ENCODE measurements around the gene CLCF1. TPM values are rescaled to one million over a fixed set of nuclear protein-coding genes. Genes with fewer than 3 reads are reported as not detected.

CLCF1 gene
- total and polyA plus RNA-seq, 2 donors from 2014 or later: 5.7 to 15.8 TPM

DNA sequence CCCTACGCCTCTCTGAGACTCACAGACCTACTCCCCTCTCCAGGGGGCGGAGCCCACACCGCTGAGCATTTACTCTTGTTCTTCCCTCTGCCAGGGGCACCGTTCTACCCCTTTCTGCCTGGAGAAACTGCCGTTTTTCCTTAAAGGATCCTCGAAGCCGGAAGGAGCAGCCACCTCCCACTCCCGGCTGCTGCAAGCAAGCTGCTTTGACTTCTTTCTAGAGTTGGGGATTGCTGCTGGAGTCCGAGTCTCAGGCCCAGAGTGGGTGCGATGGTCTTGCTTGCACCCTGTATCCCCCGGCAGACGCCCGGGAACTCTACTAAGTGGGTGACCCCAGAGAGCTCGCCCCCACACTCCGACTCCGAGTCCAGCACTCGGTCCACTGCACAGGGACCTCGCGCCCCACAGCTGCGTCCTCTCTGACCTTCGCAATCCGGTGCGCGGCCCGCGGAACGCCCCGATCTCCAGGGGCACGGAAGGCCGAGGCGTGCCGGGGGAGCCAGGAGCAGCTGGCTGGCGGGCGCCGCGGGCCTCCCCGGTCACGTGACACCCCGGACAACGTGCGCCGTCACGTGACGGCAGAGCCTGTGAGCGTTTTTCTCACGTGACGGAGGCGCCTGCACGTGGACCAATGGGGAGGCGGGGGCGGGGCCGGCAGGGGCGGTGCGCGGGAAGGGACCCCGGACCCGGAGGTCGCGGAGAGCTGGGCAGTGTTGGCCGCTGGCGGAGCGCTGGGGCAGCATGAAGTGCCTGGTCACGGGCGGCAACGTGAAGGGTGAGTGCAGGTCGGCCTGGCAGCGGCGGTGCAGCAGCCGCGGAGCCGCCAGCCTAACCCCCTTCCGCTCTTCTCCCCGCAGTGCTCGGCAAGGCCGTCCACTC lies 18.1 kb upstream of the CLCF1 start, which contains the start of gene RAD9A:
Gene RAD9A, plus strand, starts transcription at position 683 of the 879 bp plus-strand sequence. Its CDS starts 59 bp downstream, at position 742.
- DNase-seq (peak; percentile 95 to 99 (median 97)), FAIRE-seq (no peak)
- Histone ChIP-seq H3K9ac (ENCODE audit: low read length in 3 of 3) (peak within 1 kb of the TSS; percentile 21 to 86 (median 51)), H3K27me3 (ENCODE audit: control insufficient read depth, insufficient read depth, low read length) (no peaks in the 10 kb centered on the region), H3K4me3 (ENCODE audit: low read length in 3 of 3) (peak within 1 kb of the TSS; percentile 70 to 80 (median 75)), H3K36me3 (ENCODE audit: control insufficient read depth in 2 of 3, insufficient read depth in 3 of 3, low read length in 3 of 3) (no peaks in the 10 kb centered on the region), H3K27ac (ENCODE audit: low read depth in 2 of 2, low read length in 2 of 2) (peak within 1 kb of the TSS; percentile 71 to 78), H3K9me3 (ENCODE audit: control insufficient read depth in 2 of 3, insufficient read depth in 1 of 3, low read length in 3 of 3) (no peaks in the 10 kb centered on the region), H3K4me1 (ENCODE audit: control insufficient read depth in 2 of 3, insufficient read depth in 2 of 3, low read depth in 1 of 3, low read length in 3 of 3) (peaks cover 0 to 10% (median 4%) of the 10 kb centered on the region in 3 donors)
- intact Hi-C loops (cut with DNase I): no loop called here
- TF ChIP-seq, protein P1, sequence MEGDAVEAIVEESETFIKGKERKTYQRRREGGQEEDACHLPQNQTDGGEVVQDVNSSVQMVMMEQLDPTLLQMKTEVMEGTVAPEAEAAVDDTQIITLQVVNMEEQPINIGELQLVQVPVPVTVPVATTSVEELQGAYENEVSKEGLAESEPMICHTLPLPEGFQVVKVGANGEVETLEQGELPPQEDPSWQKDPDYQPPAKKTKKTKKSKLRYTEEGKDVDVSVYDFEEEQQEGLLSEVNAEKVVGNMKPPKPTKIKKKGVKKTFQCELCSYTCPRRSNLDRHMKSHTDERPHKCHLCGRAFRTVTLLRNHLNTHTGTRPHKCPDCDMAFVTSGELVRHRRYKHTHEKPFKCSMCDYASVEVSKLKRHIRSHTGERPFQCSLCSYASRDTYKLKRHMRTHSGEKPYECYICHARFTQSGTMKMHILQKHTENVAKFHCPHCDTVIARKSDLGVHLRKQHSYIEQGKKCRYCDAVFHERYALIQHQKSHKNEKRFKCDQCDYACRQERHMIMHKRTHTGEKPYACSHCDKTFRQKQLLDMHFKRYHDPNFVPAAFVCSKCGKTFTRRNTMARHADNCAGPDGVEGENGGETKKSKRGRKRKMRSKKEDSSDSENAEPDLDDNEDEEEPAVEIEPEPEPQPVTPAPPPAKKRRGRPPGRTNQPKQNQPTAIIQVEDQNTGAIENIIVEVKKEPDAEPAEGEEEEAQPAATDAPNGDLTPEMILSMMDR (IDR thresholded peaks at IDR 0.05; ENCODE audit: borderline replicate concordance, extremely low read depth, insufficient read depth): no peak

DNA sequence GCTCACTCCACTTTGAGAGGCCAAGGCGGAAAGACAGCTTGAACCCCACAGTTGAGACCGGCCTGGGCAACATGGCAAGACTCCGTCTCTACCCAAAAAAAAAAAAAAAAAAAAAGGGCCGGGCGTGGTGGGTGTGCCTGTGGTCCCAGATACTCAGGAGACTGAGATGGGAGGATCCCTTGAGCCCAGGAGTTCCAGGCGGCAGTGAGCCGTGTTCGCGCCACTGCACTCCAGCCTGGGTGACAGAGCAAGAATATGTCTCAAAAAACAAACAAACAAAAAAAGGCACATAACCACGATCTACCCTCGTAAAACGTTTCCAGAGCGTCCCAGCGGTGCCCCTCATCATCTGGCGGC lies 17.5 kb upstream of the CLCF1 start:
- Histone ChIP-seq H3K9ac (ENCODE audit: low read length in 3 of 3) (peak overlapping the region; percentile 21 to 86 (median 51)), H3K27me3 (ENCODE audit: control insufficient read depth, insufficient read depth, low read length) (no peaks in the 10 kb centered on the region), H3K4me1 (ENCODE audit: control insufficient read depth in 2 of 3, insufficient read depth in 2 of 3, low read depth in 1 of 3, low read length in 3 of 3) (peaks cover 0 to 10% (median 4%) of the 10 kb centered on the region in 3 donors), H3K9me3 (ENCODE audit: control insufficient read depth in 2 of 3, insufficient read depth in 1 of 3, low read length in 3 of 3) (no peaks in the 10 kb centered on the region), H3K36me3 (ENCODE audit: control insufficient read depth in 2 of 3, insufficient read depth in 3 of 3, low read length in 3 of 3) (no peaks in the 10 kb centered on the region), H3K4me3 (ENCODE audit: low read length in 3 of 3) (peak overlapping the region; percentile 70 to 80 (median 75)), H3K27ac (ENCODE audit: low read depth in 2 of 2, low read length in 2 of 2) (peak overlapping the region; percentile 64 to 78)
- intact Hi-C loops (cut with DNase I): no loop called here
- no peak for FAIRE-seq
- TF ChIP-seq, protein P1 (IDR thresholded peaks at IDR 0.05; ENCODE audit: borderline replicate concordance, extremely low read depth, insufficient read depth): no peak
- DNase-seq: no peak

DNA sequence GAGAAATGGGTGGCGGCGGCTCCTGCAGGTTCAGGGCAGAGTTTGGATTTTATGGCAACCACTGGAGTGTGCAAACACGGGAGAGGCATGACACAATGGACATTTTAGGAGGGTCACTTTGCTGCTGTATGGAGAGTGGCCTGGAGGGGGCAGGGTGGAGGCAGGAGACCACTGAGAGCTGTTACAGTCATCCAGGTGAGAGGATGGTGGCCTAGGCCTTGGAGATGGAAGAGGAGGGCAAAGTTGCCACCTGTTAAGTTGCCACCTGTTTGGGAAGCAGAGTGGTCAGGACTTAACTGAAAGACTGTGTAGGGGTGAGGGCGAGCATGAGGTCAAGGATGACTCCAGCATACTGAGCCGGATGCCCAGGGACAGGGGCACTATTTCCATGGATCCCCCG lies 16.1 kb upstream of the CLCF1 start:
- intact Hi-C loops (cut with DNase I): no loop called here
- Histone ChIP-seq H3K4me3 (ENCODE audit: low read length in 3 of 3) (no peak overlapping the region), H3K27ac (ENCODE audit: low read depth in 2 of 2, low read length in 2 of 2) (no peak overlapping the region), H3K9ac (ENCODE audit: low read length in 3 of 3) (no peak overlapping the region), H3K9me3 (ENCODE audit: control insufficient read depth in 2 of 3, insufficient read depth in 1 of 3, low read length in 3 of 3) (no peaks in the 10 kb centered on the region), H3K4me1 (ENCODE audit: control insufficient read depth in 2 of 3, insufficient read depth in 2 of 3, low read depth in 1 of 3, low read length in 3 of 3) (peaks cover 0 to 14% (median 4%) of the 10 kb centered on the region in 3 donors), H3K36me3 (ENCODE audit: control insufficient read depth in 2 of 3, insufficient read depth in 3 of 3, low read length in 3 of 3) (no peaks in the 10 kb centered on the region), H3K27me3 (ENCODE audit: control insufficient read depth, insufficient read depth, low read length) (no peaks in the 10 kb centered on the region)
- TF ChIP-seq, protein P1 (IDR thresholded peaks at IDR 0.05; ENCODE audit: borderline replicate concordance, extremely low read depth, insufficient read depth): peak; percentile 48
- FAIRE-seq (no peak), DNase-seq (peak in 4 of 5 donors; percentile 77 to 83 (median 82))
